Chondrocyte (in vitro differentiated cells): ENCODE measurements around the gene SSUH2. TPM values are rescaled to one million over a fixed set of nuclear protein-coding genes. Genes with fewer than 3 reads are reported as not detected.

Experiments
- DNase-seq: peaks from one replicate; pipeline ENCODE4 v3.0.0; 2021; ENCODE audit warnings: mixed read lengths, low spot score
- H3K27ac Mint-ChIP-seq: one replicate; pipeline ENCODE4 v1.8.0; 2021; ENCODE audit warnings: mild to moderate bottlenecking, moderate library complexity, mixed read lengths; ENCODE audit not compliant: unreplicated experiment
- H3K27me3 Mint-ChIP-seq: 2 replicates; pipeline ENCODE4 v1.8.0; 2021; ENCODE audit warnings: low read depth, mixed read lengths
- H3K36me3 Mint-ChIP-seq: 2 replicates; pipeline ENCODE4 v1.8.0; 2021; ENCODE audit warnings: low read depth, mixed read lengths
- H3K4me1 Mint-ChIP-seq: 2 replicates; pipeline ENCODE4 v1.8.0; 2021; ENCODE audit warnings: low read depth, mild to moderate bottlenecking, mixed read lengths
- H3K4me3 Mint-ChIP-seq: one replicate; pipeline ENCODE4 v1.8.0; 2021; ENCODE audit warnings: mild to moderate bottlenecking, moderate library complexity, mixed read lengths; ENCODE audit not compliant: unreplicated experiment
- H3K9me3 Mint-ChIP-seq: 2 replicates; pipeline ENCODE4 v1.8.0; 2021; ENCODE audit warnings: low read depth, mixed read lengths
- total RNA-seq: library from RNA; stranded (reverse); gene quantifications from 3 replicates; pipeline ENCODE4 v1.2.1, GENCODE V29; 2021
- TF ChIP-seq, protein P1 (sequence below): fragments of 200-600 bp; sonication (generic); IDR thresholded peaks from 2 replicates; pipeline ENCODE4 v1.5.0; 2021; ENCODE audit warnings: antibody characterized with exemption, mild to moderate bottlenecking, moderate library complexity

SSUH2 gene
- total RNA-seq, 1 donor from 2014 or later: not detected

DNA sequence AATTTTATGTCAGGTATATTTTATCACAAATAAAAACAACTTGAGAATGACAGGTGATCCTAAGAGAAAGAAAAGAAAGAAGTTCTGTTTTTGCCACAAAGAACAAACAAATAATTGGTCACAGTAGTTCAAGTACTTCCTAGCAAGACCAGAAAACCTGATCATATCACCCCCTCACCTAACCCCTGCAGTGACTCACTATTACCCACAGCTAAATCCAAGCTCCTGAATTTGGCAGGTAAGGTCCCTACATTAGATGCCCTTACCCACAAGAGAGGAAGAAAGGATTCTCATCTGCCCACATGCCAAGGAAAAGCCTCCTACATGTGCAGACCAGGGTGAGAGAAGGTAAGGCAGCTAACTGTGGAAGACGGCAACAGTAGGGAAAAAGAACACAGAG, 4.4 kb downstream of the SSUH2 start:
- TF ChIP-seq, protein P1, sequence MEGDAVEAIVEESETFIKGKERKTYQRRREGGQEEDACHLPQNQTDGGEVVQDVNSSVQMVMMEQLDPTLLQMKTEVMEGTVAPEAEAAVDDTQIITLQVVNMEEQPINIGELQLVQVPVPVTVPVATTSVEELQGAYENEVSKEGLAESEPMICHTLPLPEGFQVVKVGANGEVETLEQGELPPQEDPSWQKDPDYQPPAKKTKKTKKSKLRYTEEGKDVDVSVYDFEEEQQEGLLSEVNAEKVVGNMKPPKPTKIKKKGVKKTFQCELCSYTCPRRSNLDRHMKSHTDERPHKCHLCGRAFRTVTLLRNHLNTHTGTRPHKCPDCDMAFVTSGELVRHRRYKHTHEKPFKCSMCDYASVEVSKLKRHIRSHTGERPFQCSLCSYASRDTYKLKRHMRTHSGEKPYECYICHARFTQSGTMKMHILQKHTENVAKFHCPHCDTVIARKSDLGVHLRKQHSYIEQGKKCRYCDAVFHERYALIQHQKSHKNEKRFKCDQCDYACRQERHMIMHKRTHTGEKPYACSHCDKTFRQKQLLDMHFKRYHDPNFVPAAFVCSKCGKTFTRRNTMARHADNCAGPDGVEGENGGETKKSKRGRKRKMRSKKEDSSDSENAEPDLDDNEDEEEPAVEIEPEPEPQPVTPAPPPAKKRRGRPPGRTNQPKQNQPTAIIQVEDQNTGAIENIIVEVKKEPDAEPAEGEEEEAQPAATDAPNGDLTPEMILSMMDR: no peak
- Mint-ChIP-seq H3K4me1 (peaks cover 12% of the 10 kb centered on the region), H3K27ac (no peak overlapping the region), H3K36me3 (no peaks in the 10 kb centered on the region), H3K4me3 (no peak overlapping the region), H3K27me3 (peaks cover 1% of the 10 kb centered on the region), H3K9me3 (peaks cover 6% of the 10 kb centered on the region)
- DNase-seq: no peak

DNA sequence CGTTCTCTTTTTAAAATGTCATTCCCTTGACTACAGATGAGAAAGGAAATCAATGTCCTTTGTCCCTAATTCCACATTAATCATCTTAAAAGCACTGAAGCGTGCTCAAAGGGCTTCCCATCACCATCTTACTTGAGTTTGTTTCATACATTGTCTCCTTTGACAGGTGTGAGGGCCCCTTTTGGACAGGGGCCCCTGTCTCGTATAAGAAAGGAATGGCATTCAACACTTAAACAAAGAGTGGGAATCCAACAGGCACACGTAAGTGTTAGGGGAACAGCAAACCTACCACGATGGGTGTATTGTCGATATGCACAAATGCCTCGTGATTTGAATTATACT, 5.0 kb downstream of the SSUH2 start:
- Mint-ChIP-seq H3K36me3 (no peaks in the 10 kb centered on the region), H3K9me3 (peaks cover 6% of the 10 kb centered on the region), H3K4me3 (no peak overlapping the region), H3K4me1 (peaks cover 12% of the 10 kb centered on the region), H3K27me3 (peaks cover 1% of the 10 kb centered on the region), H3K27ac (no peak overlapping the region)
- TF ChIP-seq, protein P1: no peak
- no peak for DNase-seq

DNA sequence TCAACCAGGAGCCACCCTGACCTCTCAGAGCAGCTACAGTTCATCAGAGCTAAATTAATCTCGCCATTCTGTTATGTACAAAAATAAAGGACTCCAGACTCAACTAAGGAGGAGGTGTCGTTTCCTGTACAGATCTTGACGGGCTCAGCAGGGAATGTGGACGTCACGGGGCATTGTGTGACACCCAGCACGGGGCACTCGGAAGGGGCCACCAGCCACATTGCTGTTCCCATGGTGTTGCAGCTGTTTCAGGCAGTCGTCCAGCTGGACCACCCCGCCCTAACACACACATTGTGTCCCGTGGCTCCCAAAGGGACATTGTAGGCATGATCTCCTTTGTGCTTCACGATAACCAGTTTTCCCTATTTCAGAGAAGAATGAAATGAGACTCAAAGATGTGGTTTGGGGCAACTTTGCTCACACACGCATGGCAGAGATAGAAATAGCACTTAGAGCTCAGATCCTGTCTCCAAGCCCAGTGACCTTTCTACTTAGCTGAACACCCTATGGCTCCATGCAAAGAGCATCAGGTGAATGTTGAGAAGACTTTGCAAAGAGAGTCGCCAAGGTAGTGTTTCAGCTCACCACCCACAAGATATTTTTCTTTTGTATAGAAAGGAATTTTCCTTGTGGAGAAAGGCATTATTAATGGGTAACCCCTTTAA, 5.5 kb downstream of the SSUH2 start:
- Mint-ChIP-seq H3K36me3 (no peaks in the 10 kb centered on the region), H3K9me3 (peaks cover 6% of the 10 kb centered on the region), H3K27me3 (peaks cover 1% of the 10 kb centered on the region), H3K4me1 (peaks cover 12% of the 10 kb centered on the region), H3K27ac (peak overlapping the region; percentile 68), H3K4me3 (peak overlapping the region; percentile 18)
- TF ChIP-seq, protein P1: no peak
- no peak for DNase-seq

DNA sequence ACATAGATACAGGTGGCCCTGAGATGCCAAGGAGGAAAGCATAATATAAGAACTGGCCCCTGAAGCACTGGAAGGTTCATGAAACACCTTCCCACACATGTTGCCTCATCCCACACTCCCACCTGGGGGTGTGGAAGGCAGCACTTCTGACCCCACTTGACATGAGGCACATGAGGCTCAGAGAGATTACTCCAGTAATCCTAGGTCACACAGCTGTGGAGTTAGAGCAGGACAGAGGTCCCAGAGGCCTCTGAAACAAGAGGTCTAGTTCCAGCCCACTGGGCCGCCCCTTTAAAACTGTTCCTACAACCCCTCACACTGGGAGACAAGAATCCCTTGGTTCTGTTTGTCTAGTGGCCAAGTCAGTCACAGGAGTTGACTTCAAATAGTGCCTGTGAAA, 7.2 kb downstream of the SSUH2 start:
- Mint-ChIP-seq H3K4me3 (no peak overlapping the region), H3K27me3 (peaks cover 1% of the 10 kb centered on the region), H3K9me3 (peaks cover 6% of the 10 kb centered on the region), H3K4me1 (peaks cover 16% of the 10 kb centered on the region), H3K36me3 (no peaks in the 10 kb centered on the region), H3K27ac (no peak overlapping the region)
- DNase-seq: no peak
- TF ChIP-seq, protein P1: no peak

DNA sequence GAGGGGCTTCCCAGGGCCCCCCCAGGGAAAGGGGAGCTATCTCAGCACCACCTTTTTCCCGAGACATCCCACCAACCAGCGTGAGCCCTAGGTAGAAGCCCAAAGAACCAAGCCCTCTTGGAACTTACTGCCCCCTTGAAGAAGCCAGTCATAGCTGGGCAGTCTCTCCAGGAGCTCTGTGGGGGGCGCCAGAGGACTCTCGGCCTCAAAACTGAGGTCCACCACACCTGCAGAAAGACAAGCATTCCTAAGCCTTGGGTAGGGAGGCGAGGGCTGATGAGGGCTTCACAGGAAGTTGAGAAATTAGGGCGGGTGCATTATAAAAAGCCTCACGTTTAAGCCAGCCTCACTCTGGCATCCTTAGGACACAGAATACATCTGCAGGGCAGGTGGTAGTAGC, 9.0 kb downstream of the SSUH2 start:
- H3K4me3 Mint-ChIP-seq: no peak overlapping the region
- TF ChIP-seq, protein P1: peak; percentile 15
- H3K27ac Mint-ChIP-seq: no peak overlapping the region
- H3K9me3 Mint-ChIP-seq: peaks cover 6% of the 10 kb centered on the region
- no peak for DNase-seq
- H3K36me3 Mint-ChIP-seq: no peaks in the 10 kb centered on the region
- H3K27me3 Mint-ChIP-seq: peaks cover 1% of the 10 kb centered on the region
- H3K4me1 Mint-ChIP-seq: peaks cover 26% of the 10 kb centered on the region
